Mesenchymal stem cell (in vitro differentiated cells and primary cell): ENCODE data around the gene MPIG6B.
A peak's percentile ranks its signal among the peaks of the same experiment; 100 is the strongest.

Experiments used
- DNase-seq: peaks from one replicate; pipeline ENCODE4 v3.0.0-alpha.2; 2013
- H2AFZ ChIP-seq: one replicate; pipeline ENCODE4 v1.6.1; 2013; ENCODE audit warnings: low read depth, mild to moderate bottlenecking, control low read depth, inconsistent platforms, low read length, moderate library complexity
- H2AK5ac ChIP-seq: 2 replicates; pipeline ENCODE4 v1.6.1; 2013; ENCODE audit warnings: low read length, moderate library complexity, mild to moderate bottlenecking, inconsistent platforms; ENCODE audit not compliant: severe bottlenecking
- H2BK120ac ChIP-seq: one replicate; pipeline ENCODE4 v1.6.1; 2013; ENCODE audit warnings: low read depth, mild to moderate bottlenecking, inconsistent platforms, low read length, moderate library complexity
- H2BK12ac ChIP-seq, 2 experiments: one replicate each; pipeline ENCODE4 v1.6.1; 2013; ENCODE audit warnings: inconsistent platforms in 2 of 2, low read length in 2 of 2, mild to moderate bottlenecking in 2 of 2, moderate library complexity in 2 of 2, control low read depth in 1 of 2
- H2BK15ac ChIP-seq: one replicate; pipeline ENCODE4 v1.6.1; 2013; ENCODE audit warnings: mild to moderate bottlenecking, low read depth, inconsistent platforms; ENCODE audit not compliant: poor library complexity, severe bottlenecking
- H2BK5ac ChIP-seq: 2 replicates; pipeline ENCODE4 v1.6.1; 2013; ENCODE audit warnings: low read depth, mild to moderate bottlenecking, low read length, control low read depth, inconsistent platforms; ENCODE audit not compliant: poor library complexity, severe bottlenecking
- H3K14ac ChIP-seq, 2 experiments: one replicate each; pipeline ENCODE4 v1.6.1; 2013; ENCODE audit warnings: inconsistent platforms in 2 of 2, low read length in 2 of 2, control low read depth in 1 of 2, mild to moderate bottlenecking in 1 of 2, moderate library complexity in 1 of 2
- H3K18ac ChIP-seq, 2 experiments: one replicate each; pipeline ENCODE4 v1.6.1; 2013; ENCODE audit warnings: inconsistent platforms in 2 of 2, low read length in 2 of 2, control low read depth in 1 of 2, low read depth in 1 of 2, mild to moderate bottlenecking in 1 of 2
- H3K23ac ChIP-seq, 2 experiments: one replicate each; pipeline ENCODE4 v1.6.1; 2013; ENCODE audit warnings: inconsistent platforms in 2 of 2, low read length in 2 of 2, mild to moderate bottlenecking in 2 of 2, moderate library complexity in 2 of 2, control low read depth in 1 of 2
- H3K27ac ChIP-seq: 2 replicates; pipeline ENCODE4 v1.5.1; 2013; ENCODE audit warnings: mild to moderate bottlenecking, moderate library complexity, low read length, control low read depth, inconsistent platforms; ENCODE audit not compliant: poor library complexity, severe bottlenecking
- H3K27me3 ChIP-seq, 2 experiments: 2 replicates each; pipeline versions ENCODE4 v1.6.1 to v1.7.0; 2013; ENCODE audit warnings: low read length in 2 of 2, mild to moderate bottlenecking in 2 of 2, moderate library complexity in 2 of 2, control low read depth in 1 of 2, inconsistent platforms in 1 of 2; ENCODE audit not compliant: control insufficient read depth in 1 of 2, insufficient read depth in 1 of 2
- H3K36me3 ChIP-seq, 2 experiments: 2 replicates each; pipeline versions ENCODE4 v1.6.1 to v1.7.0; 2013; ENCODE audit warnings: low read length in 2 of 2, control low read depth in 1 of 2, inconsistent platforms in 1 of 2, low read depth in 1 of 2, mild to moderate bottlenecking in 1 of 2; ENCODE audit not compliant: insufficient read depth in 2 of 2, control insufficient read depth in 1 of 2
- H3K4ac ChIP-seq, 2 experiments: one replicate each; pipeline ENCODE4 v1.6.1; 2013; ENCODE audit warnings: inconsistent platforms in 2 of 2, low read length in 2 of 2, mild to moderate bottlenecking in 2 of 2, moderate library complexity in 2 of 2, control low read depth in 1 of 2, low read depth in 1 of 2
- H3K4me1 ChIP-seq: 2 replicates; pipeline ENCODE4 v1.6.1; 2013; ENCODE audit warnings: low read depth, low read length, control low read depth; ENCODE audit not compliant: control insufficient read depth, insufficient read depth
- H3K4me2 ChIP-seq: 2 replicates; pipeline ENCODE4 v1.6.1; 2013; ENCODE audit warnings: low read length, mild to moderate bottlenecking, inconsistent platforms; ENCODE audit not compliant: poor library complexity, severe bottlenecking
- H3K4me3 ChIP-seq, 2 experiments: 2 replicates each; pipeline versions ENCODE4 v1.5.1 to v1.7.0; 2013; ENCODE audit warnings: low read length in 2 of 2, mild to moderate bottlenecking in 2 of 2, control low read depth in 1 of 2, low read depth in 1 of 2; ENCODE audit not compliant: insufficient read depth in 1 of 2
- H3K79me1 ChIP-seq: replicated peaks from 2 replicates; pipeline ENCODE4 v1.6.1; 2013; ENCODE audit warnings: mild to moderate bottlenecking, control low read depth, low read length, inconsistent platforms; ENCODE audit not compliant: poor library complexity, severe bottlenecking
- H3K9ac ChIP-seq: 2 replicates; pipeline ENCODE4 v1.7.0; 2013; ENCODE audit warnings: mild to moderate bottlenecking, low read length, moderate library complexity
- H3K9me3 ChIP-seq: 2 replicates; pipeline ENCODE4 v1.7.0; 2013; ENCODE audit warnings: mild to moderate bottlenecking, low read length; ENCODE audit not compliant: control insufficient read depth
- H4K8ac ChIP-seq: one replicate; pipeline ENCODE4 v1.6.1; 2013; ENCODE audit warnings: inconsistent platforms, mild to moderate bottlenecking, low read length, moderate library complexity
- H4K91ac ChIP-seq: one replicate; pipeline ENCODE4 v1.6.1; 2013; ENCODE audit warnings: mild to moderate bottlenecking, low read length, inconsistent platforms
- WGBS: methylation state at CpG from one replicate; pipeline ENCODE4 v1.1.7; 2013; ENCODE audit warnings: mixed read lengths; 5-methylcytosine and 5-hydroxymethylcytosine counted together

The MPIG6B gene

GRCh38 chr6:31730631-31731086 lies 7.5 kb downstream of the MPIG6B start:
- H3K27ac ChIP-seq, result peak overlapping the region; percentile 19
- peak overlapping the region; percentile 62 for H2BK15ac ChIP-seq
- H3K14ac ChIP-seq, result no peak overlapping the region
- no peak overlapping the region for H2AFZ ChIP-seq
- H3K27me3 ChIP-seq, result no peaks in the 10 kb centered on the region
- H2AK5ac ChIP-seq, result no peak overlapping the region
- H2BK5ac ChIP-seq, result no peak overlapping the region
- H3K4me2 ChIP-seq, result peak overlapping the region; percentile 82
- no peak overlapping the region for H2BK120ac ChIP-seq
- peaks cover 57 to 66% of the 10 kb centered on the region in 2 experiments for H3K36me3 ChIP-seq
- no peak overlapping the region for H2BK12ac ChIP-seq
- no peak for DNase-seq
- peaks cover 22% of the 10 kb centered on the region for H3K4me1 ChIP-seq
- peak overlapping the region in 1 of 2 experiments; percentile 93 for H3K4me3 ChIP-seq
- peak overlapping the region; percentile 80 for H4K8ac ChIP-seq
- no peak overlapping the region for H3K4ac ChIP-seq
- H3K79me1 ChIP-seq, result peaks cover 19% of the 10 kb centered on the region
- H3K18ac ChIP-seq, result no peak overlapping the region
- H3K23ac ChIP-seq, result no peak overlapping the region
- H3K9ac ChIP-seq, result peak overlapping the region; percentile 98
- peak overlapping the region; percentile 8 for H4K91ac ChIP-seq
- 77% methylated on average over 10 of the region's 11 CpGs for WGBS
- no peaks in the 10 kb centered on the region for H3K9me3 ChIP-seq

DNA sequence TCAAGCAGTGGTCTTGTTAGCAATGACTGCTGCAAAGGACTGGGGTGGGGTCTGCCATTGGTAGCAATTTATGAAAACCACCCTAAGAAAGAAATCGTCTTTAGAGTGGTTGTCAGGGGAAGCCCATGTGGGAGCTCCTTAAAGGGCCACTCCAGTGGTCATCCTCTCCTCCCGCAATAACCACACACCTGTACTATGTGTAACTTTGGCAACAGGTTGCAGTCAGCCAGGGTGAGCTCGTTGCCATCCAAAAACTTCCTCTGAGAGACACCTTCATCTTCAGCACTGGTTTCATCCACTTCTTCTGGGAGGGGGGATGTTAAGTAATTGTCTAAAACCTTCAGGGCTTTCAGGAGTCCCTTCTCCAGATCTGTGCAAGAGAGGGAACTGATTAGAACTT lies 8.9 kb downstream of the MPIG6B start:
- Histone ChIP-seq H2BK12ac (no peak overlapping the region), H4K91ac (no peak overlapping the region), H3K4ac (no peak overlapping the region), H4K8ac (no peak overlapping the region), H3K4me2 (no peak overlapping the region), H3K79me1 (peaks cover 21% of the 10 kb centered on the region), H3K9me3 (no peaks in the 10 kb centered on the region), H2BK120ac (no peak overlapping the region), H3K14ac (no peak overlapping the region), H2AFZ (no peak overlapping the region), H3K4me3 (peak overlapping the region in 1 of 2 experiments; percentile 14), H3K9ac (peak overlapping the region; percentile 12), H3K36me3 (peaks cover 48 to 52% of the 10 kb centered on the region in 2 experiments), H3K18ac (no peak overlapping the region), H2AK5ac (no peak overlapping the region), H2BK5ac (no peak overlapping the region), H3K27me3 (no peaks in the 10 kb centered on the region), H3K27ac (no peak overlapping the region), H2BK15ac (no peak overlapping the region), H3K4me1 (peaks cover 25% of the 10 kb centered on the region), H3K23ac (peak overlapping the region in 1 of 2 experiments; percentile 54)
- 98% methylated on average over 3 of the region's 3 CpGs for WGBS
- DNase-seq, result no peak

DNA sequence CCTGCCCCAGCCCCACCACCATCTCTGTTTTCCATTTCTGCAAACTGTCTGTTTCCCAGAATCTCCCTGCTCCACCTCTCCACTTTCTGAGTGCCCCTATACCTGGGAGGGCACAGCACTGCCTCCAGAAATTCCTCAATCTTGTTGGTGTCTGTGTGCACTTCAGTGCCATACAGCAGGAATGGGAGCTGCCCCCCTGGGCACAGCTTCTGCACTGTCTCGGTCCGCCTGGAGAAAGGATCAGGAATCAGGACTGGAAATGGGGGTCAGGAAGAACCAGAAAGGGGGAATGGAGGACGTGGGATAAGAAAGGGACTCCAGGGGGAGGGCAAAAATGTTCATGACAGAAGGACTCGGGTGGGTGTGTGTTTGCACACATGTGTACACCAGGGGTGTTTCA lies 10.6 kb downstream of the MPIG6B start:
- H2AFZ ChIP-seq, result no peak overlapping the region
- peak overlapping the region in 1 of 2 experiments; percentile 4 for H3K18ac ChIP-seq
- peak overlapping the region; percentile 100 for H3K9ac ChIP-seq
- no peaks in the 10 kb centered on the region for H3K27me3 ChIP-seq
- WGBS, result 75% methylated on average over 4 of the region's 4 CpGs
- H3K14ac ChIP-seq, result no peak overlapping the region
- H4K91ac ChIP-seq, result no peak overlapping the region
- H3K4me1 ChIP-seq, result peaks cover 31% of the 10 kb centered on the region
- H2BK15ac ChIP-seq, result no peak overlapping the region
- H3K9me3 ChIP-seq, result no peaks in the 10 kb centered on the region
- no peak overlapping the region for H2BK120ac ChIP-seq
- H4K8ac ChIP-seq, result no peak overlapping the region
- peak overlapping the region in 1 of 2 experiments; percentile 6 for H2BK12ac ChIP-seq
- H2AK5ac ChIP-seq, result peak overlapping the region; percentile 51
- peak overlapping the region in 1 of 2 experiments; percentile 21 for H3K4ac ChIP-seq
- no peak overlapping the region for H3K23ac ChIP-seq
- peak overlapping the region; percentile 97 for H3K27ac ChIP-seq
- peak overlapping the region; percentile 72 for H3K4me2 ChIP-seq
- peaks cover 32 to 41% of the 10 kb centered on the region in 2 experiments for H3K36me3 ChIP-seq
- H3K4me3 ChIP-seq, result peak overlapping the region in 1 of 2 experiments; percentile 100
- H3K79me1 ChIP-seq, result peaks cover 5% of the 10 kb centered on the region
- peak overlapping the region; percentile 3 for H2BK5ac ChIP-seq
- no peak for DNase-seq

- H3K4me1 ChIP-seq, result peaks cover 34% of the 10 kb centered on the region
- H3K79me1 ChIP-seq, result peaks cover 2% of the 10 kb centered on the region
- DNase-seq, result no peak
- peak overlapping the region; percentile 3 for H2BK5ac ChIP-seq
- H2BK120ac ChIP-seq, result no peak overlapping the region
- peak overlapping the region; percentile 100 for H3K9ac ChIP-seq
- peaks cover 31 to 41% of the 10 kb centered on the region in 2 experiments for H3K36me3 ChIP-seq
- peak overlapping the region; percentile 58 to 85 for H3K18ac ChIP-seq
- H2BK12ac ChIP-seq, result no peak overlapping the region
- H3K9me3 ChIP-seq, result no peaks in the 10 kb centered on the region
- H2AFZ ChIP-seq, result no peak overlapping the region
- peak overlapping the region; percentile 97 for H3K27ac ChIP-seq
- H4K8ac ChIP-seq, result no peak overlapping the region
- WGBS, result 0% methylated on average over 2 of the region's 2 CpGs
- peak overlapping the region; percentile 67 to 100 for H3K4me3 ChIP-seq
- no peak overlapping the region for H3K14ac ChIP-seq
- H3K23ac ChIP-seq, result peak overlapping the region in 1 of 2 experiments; percentile 9
- H2BK15ac ChIP-seq, result no peak overlapping the region
- peak overlapping the region; percentile 13 to 46 for H3K4ac ChIP-seq
- peak overlapping the region; percentile 72 for H3K4me2 ChIP-seq
- H2AK5ac ChIP-seq, result peak overlapping the region; percentile 51
- no peak overlapping the region for H4K91ac ChIP-seq
- H3K27me3 ChIP-seq, result no peaks in the 10 kb centered on the region
Measured at GRCh38 chr6:31734247-31734820, 11.2 kb downstream of the MPIG6B start.
